H1 (cell line): Measurements from ENCODE around the gene SPEM1. TPM values are rescaled to one million over a fixed set of nuclear protein-coding genes. Genes with fewer than 3 reads are reported as not detected.

Experiments
- SAP30 ChIP-seq: fragments of 300-600 bp; sonication (generic); IDR thresholded peaks from 2 replicates; pipeline ENCODE4 v1.7.1; 2012; ENCODE audit warnings: low read length, moderate library complexity, mild to moderate bottlenecking, inconsistent platforms; ENCODE audit not compliant: insufficient read depth, insufficient replicate concordance
- polyA plus RNA-seq, 7 experiments: library from polyadenylated mRNA; depleted of rRNA in 3 of 7; stranded (reverse) in 5 of 7; unstranded in 2 of 7; fragments of >200 nt in 5 of 7; fragments of 200-250 nt in 2 of 7; gene quantifications; 1 replicate in 5 of 7; 2 replicates in 1 of 7; 4 replicates in 1 of 7; pipeline versions ENCODE4 v1.2.1 to v1.2.3, GENCODE V29; 2011 to 2013; ENCODE audit warnings: missing spikeins in 2 of 7, mixed read lengths in 2 of 7
- total RNA-seq: library from RNA; stranded (reverse); fragmentation: NEBNext Ultra II Directional; extraction: Animal tissue kit (Norgen Biotek cat#: 25700); gene quantifications from 2 replicates; pipeline ENCODE4 v1.2.1, GENCODE V29; 2021

SPEM1 gene
- total and polyA plus RNA-seq, 2 of the 8 experiments (the other 6 are each of a cell fraction or from before 2014, with no cell fraction given), result not detected

DNA sequence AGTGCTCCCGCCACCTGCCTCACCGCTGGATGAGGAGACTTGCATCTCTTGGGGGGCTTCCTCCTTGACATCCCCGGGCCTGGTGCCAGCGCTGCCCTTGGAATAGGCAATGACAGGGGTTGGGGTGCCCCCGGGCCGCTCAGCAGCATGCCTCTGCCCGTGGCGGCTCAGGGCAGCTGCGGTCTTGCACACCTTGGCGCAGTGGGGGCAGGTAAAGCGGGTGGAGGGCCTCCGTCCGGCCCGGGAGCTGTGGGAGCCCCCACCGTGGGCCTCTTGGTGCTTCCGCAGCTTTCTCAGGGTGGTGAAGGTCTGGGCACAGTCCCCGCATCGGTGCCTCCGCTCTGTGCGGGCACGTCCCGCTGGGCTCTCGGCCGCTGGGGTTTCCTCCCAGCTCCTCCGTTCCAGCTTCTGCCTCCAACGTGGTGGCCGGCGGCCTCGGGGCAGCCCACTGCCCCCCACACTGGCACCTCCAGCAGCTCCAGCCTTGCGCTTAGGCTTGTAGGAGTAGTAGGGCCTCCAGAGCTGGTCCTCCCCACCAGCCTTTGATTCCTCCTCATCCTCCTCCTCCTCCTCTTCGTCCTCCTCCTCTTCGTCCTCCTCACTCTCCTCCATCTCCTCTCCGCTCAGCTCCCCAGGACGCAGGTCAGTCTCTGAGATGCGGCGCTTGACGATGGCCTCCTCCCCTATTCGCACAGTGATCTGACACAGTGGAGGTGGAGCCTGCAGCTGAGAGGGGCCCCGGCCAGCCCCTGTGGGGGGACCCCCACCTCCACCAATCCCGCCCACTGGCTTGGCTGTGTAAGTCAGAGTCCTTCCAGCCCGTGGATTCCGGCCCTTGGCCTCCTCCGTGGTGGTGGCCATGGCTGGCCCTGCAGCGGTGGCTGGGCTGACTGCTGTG lies 42.6 kb downstream of the SPEM1 start (continued):
- no peak for TF ChIP-seq SAP30
- TF ChIP-seq, all 59 proteins: peak for 0
